Ishikawa (cell line): ENCODE results near the gene ADCY10.

Experiments
- CEBPB ChIP-seq: IDR thresholded peaks from 2 replicates; pipeline ENCODE4 v1.6.1; 2012
- CREB1 ChIP-seq: IDR thresholded peaks from 2 replicates; pipeline ENCODE4 v1.6.1; 2012; ENCODE audit warnings: low read depth
- EGR1 ChIP-seq: IDR thresholded peaks from 2 replicates; pipeline ENCODE4 v1.6.1; 2012
- EP300 ChIP-seq: IDR thresholded peaks from 2 replicates; pipeline ENCODE4 v1.6.1; 2012; ENCODE audit warnings: borderline replicate concordance
- FOXM1 ChIP-seq: IDR thresholded peaks from 2 replicates; pipeline ENCODE4 v1.6.1; 2012; ENCODE audit warnings: low read depth, borderline replicate concordance
- NFIC ChIP-seq: IDR thresholded peaks from 2 replicates; pipeline ENCODE4 v1.6.1; 2012
- RAD21 ChIP-seq: IDR thresholded peaks from 2 replicates; pipeline ENCODE4 v1.6.1; 2012; ENCODE audit warnings: low read depth
- TAF1 ChIP-seq: IDR thresholded peaks from 2 replicates; pipeline ENCODE4 v1.6.1; 2012; ENCODE audit warnings: low read depth, mild to moderate bottlenecking
- TCF12 ChIP-seq: IDR thresholded peaks from 2 replicates; pipeline ENCODE4 v1.6.1; 2012; ENCODE audit warnings: low read depth
- TEAD4 ChIP-seq: IDR thresholded peaks from 2 replicates; pipeline ENCODE4 v1.6.1; 2012
- YY1 ChIP-seq: IDR thresholded peaks from 2 replicates; pipeline ENCODE4 v1.6.1; 2012; ENCODE audit warnings: low read depth
- ZBTB7A ChIP-seq: IDR thresholded peaks from 2 replicates; pipeline ENCODE4 v1.6.1; 2012; ENCODE audit warnings: low read depth
- TF ChIP-seq, protein P1 (sequence below): IDR thresholded peaks from 2 replicates; pipeline ENCODE4 v1.6.1; 2012
- TF ChIP-seq, protein P2 (sequence below): IDR thresholded peaks from 2 replicates; pipeline ENCODE4 v1.6.1; 2012
- TF ChIP-seq, protein P3 (sequence below): IDR thresholded peaks from 2 replicates; pipeline ENCODE4 v1.6.1; 2012; ENCODE audit warnings: low read depth, mild to moderate bottlenecking

ADCY10 gene

DNA sequence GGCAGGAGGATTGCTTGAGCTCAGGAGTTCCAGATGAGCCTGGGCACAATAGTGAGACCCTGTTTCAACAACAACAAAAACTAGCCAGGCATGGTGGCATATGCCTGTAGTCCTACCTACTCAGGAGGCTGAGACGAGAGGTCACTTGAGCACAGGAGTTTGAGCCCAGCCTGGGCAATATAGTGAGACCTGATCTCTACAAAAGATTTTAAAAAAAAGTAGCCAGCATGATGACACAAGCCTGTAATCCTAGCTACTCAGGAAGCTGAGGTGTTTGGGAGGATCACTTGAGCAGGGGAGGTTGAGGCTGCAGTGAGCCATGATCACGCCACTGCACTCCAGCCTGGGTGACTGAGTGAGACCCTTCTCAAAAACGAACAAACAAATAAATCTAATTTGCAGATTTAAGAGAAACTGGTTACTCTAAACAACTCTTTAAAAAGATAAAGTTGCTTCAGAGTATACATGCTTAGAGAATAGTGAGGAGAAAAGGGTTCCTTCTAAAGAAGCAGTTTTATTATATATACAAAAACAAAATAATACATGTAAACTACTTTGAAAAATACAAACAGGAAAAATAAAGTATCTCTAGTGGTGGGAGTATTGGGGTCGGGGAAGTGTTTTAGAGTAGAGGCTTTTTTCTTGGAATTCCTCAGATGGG is 88.4 kb downstream of the ADCY10 start:
- no peak for TF ChIP-seq TAF1
- no peak for TF ChIP-seq TEAD4
- no peak for TF ChIP-seq CREB1
- no peak for TF ChIP-seq YY1
- TF ChIP-seq, protein P1, sequence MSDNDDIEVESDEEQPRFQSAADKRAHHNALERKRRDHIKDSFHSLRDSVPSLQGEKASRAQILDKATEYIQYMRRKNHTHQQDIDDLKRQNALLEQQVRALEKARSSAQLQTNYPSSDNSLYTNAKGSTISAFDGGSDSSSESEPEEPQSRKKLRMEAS = no peak
- TF ChIP-seq NFIC = no peak
- no peak for TF ChIP-seq TCF12
- TF ChIP-seq, protein P2, sequence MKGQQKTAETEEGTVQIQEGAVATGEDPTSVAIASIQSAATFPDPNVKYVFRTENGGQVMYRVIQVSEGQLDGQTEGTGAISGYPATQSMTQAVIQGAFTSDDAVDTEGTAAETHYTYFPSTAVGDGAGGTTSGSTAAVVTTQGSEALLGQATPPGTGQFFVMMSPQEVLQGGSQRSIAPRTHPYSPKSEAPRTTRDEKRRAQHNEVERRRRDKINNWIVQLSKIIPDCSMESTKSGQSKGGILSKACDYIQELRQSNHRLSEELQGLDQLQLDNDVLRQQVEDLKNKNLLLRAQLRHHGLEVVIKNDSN = no peak
- TF ChIP-seq RAD21 = no peak
- TF ChIP-seq EGR1 = no peak
- no peak for TF ChIP-seq FOXM1
- TF ChIP-seq, protein P3, sequence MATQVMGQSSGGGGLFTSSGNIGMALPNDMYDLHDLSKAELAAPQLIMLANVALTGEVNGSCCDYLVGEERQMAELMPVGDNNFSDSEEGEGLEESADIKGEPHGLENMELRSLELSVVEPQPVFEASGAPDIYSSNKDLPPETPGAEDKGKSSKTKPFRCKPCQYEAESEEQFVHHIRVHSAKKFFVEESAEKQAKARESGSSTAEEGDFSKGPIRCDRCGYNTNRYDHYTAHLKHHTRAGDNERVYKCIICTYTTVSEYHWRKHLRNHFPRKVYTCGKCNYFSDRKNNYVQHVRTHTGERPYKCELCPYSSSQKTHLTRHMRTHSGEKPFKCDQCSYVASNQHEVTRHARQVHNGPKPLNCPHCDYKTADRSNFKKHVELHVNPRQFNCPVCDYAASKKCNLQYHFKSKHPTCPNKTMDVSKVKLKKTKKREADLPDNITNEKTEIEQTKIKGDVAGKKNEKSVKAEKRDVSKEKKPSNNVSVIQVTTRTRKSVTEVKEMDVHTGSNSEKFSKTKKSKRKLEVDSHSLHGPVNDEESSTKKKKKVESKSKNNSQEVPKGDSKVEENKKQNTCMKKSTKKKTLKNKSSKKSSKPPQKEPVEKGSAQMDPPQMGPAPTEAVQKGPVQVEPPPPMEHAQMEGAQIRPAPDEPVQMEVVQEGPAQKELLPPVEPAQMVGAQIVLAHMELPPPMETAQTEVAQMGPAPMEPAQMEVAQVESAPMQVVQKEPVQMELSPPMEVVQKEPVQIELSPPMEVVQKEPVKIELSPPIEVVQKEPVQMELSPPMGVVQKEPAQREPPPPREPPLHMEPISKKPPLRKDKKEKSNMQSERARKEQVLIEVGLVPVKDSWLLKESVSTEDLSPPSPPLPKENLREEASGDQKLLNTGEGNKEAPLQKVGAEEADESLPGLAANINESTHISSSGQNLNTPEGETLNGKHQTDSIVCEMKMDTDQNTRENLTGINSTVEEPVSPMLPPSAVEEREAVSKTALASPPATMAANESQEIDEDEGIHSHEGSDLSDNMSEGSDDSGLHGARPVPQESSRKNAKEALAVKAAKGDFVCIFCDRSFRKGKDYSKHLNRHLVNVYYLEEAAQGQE = no peak
- no peak for TF ChIP-seq CEBPB

DNA sequence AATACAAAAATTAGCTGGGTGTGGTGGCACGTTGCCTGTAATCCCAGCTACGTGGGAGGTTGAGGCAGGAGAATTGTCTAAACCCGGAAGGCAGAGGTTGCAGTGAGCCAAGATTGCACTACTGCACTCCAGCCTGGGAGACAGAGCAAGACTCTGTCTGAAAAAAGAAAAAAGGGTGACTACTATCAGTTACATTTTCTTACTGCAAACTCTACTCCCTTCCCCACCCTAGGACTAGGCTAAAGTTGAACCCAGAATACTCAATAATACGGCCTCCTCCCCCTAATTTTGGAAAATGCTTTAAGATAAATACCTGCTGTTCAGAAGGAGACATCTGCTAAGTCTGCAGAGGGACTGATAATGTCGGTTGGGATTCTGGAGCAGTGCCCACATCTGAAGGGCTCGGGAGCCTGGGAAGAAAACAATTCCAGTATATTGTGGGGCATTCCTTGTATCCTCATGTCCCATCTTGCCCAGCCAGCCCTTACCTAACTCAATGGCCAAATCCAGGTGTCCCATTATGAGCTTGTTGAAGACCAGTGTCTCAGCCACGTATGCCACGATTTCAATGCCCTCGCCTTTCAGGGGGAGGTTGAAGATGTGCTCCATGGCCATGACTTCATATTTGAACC is 89.7 kb downstream of the ADCY10 start:
- TF ChIP-seq YY1 (no peak), TEAD4 (no peak), TCF12 (no peak), CREB1 (no peak), TAF1 (no peak), CEBPB (no peak), NFIC (no peak), EP300 (no peak), EGR1 (no peak), RAD21 (no peak), ZBTB7A (no peak), FOXM1 (no peak)
- TF ChIP-seq, protein P2 = no peak
- TF ChIP-seq, protein P3 = no peak
- TF ChIP-seq, protein P1 = no peak

DNA sequence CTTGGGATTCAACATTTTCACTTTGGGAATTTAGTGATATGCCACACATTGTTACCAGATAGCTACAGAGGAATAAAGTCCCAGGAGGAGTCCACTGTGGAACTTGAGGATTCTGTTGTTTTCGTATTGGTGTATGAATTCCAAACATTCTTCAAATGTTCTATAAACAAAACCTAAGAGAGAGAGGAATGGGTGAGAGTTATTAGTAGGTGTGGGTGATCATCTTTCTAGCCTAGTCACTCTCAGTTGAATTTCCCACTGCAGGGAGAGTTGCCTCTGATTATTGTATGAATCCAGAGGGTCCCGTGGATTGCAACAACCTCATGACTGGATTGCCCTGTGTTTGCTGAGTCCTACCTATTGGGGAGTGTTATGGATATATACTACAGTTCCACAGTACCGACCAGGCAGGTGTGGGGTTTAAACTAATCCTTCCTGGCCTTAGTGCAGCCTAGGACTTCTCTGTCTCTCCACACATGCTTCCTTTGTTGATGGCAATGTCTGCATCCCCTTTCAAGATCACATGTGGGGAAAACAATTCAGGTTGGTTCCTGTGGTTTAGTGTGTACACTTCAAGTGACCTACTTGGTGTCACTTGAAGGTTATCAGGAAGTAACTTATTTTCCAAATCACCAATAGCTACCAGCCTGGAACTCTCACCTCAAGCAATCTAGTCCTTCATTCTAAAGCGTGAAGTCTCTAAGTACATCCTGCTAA is 91.8 kb downstream of the ADCY10 start:
- TF ChIP-seq ZBTB7A (no peak), TEAD4 (peak; percentile 71)

DNA sequence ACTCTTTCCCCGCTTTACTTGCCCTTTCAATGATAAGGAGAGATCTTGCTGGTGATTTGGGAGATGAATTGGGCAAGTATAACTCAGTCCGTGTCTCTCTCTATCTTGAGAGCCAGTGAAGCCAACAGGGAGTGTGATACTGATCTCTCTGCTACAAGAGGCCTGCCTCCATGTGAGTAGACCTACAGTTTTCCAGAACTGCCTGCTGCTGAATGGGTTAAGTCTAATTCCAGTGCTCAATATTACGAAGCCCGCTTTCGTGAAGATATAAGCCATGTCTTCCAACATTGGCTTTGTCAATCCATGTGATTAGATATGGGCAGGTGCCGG is 92.6 kb downstream of the ADCY10 start:
- no peak for TF ChIP-seq EGR1
- no peak for TF ChIP-seq EP300
- no peak for TF ChIP-seq ZBTB7A
- TF ChIP-seq, protein P2 = no peak
- TF ChIP-seq TAF1 = no peak

DNA sequence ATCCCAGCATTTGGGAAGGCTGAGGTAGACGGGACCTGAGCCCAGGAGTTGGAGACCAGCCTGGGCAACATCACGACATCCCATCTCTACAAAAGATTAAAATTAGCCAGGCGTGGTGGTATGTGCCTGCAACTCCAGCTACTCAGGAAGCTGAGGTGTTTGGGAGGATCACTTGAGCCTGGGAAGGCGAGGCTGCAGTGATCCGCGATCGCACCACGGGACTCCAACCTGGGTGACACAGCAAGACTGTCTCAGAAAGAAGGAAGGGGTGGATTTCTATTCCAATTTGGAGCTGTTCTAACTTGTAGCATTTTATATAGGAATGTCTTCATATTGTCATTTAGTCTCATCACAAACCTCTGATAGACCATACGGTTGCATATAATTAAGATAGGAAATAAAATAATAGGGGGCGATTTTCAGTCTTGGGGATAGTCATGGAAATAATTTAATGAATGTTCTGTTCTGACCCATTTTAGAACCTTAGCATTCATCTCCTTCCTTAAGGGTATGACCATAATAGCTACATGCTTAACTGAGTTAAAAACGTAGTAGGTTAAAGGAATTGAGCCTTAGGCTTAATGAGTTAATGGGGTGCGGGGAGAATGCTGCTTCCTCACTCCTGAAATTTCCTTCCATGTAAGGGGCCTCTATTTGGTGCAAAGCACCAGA is 93.1 kb downstream of the ADCY10 start:
- TF ChIP-seq, protein P1 = no peak; the same call in 1 of the 2 replicates
- TF ChIP-seq, protein P2 = no peak
- 0 out of 2 replicates have a peak, but pooled peaks have one; percentile 6 for TF ChIP-seq TAF1
- TF ChIP-seq EP300 = 0 out of 2 replicates have a peak, but pooled peaks have one; percentile 31
- TF ChIP-seq TEAD4 = peak; percentile 48; the same call in 1 of the 2 replicates
- no peak for TF ChIP-seq RAD21
